ENCODE measurements around the gene JMJD6.
"Not testable (repeated sequence)": the region's sequence is repeated elsewhere in the genome, so short reads cannot be mapped to it uniquely, and the experiment has no call there.

DNA sequence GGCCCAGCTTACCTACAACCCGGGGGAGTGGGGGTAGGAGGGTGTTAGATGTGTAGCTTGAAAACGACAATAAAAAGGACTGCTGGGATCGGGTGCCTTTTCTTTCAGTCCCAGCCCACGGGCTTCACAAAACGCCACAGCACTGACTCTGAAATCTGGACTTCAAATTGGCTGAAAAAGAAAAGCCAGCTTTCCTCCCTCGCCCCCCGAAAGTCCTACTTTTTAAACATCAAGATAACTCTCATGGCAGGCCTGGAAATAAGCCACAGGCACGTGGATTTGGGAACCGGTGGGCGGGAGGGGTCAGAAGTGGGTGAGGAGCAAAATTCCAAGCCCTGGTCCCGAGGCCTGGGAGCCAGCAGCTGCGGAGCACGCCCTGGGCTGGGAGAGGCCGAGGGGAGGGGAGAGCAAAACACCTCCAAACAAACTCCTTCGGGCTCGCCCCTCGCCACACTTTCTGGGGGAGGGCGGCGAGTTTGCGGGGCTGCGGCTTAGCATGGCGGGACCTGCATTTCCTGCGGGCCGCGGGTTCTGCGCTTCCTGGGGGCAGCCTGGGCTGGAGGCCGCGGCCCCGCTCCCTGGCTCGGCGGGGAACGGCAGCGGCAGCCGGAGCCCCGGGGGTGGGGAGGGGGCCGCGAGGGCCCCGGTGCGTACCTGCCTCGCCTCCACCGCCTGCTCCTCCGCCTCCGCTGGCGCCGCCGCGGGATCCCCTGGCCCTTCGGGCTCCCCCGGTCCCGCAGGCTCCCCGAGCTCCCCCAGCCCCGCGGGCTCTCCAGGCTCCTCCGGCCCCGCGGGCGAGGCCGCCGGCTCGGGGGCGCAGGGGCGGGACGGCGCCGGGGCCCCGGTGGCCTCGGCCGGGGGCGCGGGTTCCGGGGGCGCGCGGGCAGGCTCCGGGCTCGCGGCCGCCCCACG, 16.2 kb downstream of the JMJD6 start:
- not testable (repeated sequence) for TF ChIP-seq ELF1 (IDR thresholded peaks at IDR 0.05; ENCODE audit: borderline replicate concordance, low read depth); FOSL1 (IDR thresholded peaks at IDR 0.05; ENCODE audit: low read depth); EZH2 (IDR thresholded peaks at IDR 0.05); EZH2phosphoT487 (IDR thresholded peaks at IDR 0.05; ENCODE audit: borderline replicate concordance)
